ENCODE data around the gene ANKRD65.
"Not testable (repeated sequence)": the region's sequence is repeated elsewhere in the genome, so short reads cannot be mapped to it uniquely, and the experiment has no call there.

GRCh38 chr1:1417396-1417795, 3.7 kb downstream of the ANKRD65 start:
- not testable (repeated sequence) for TF ChIP-seq CTCF (conservative IDR thresholded peaks at IDR 0.05; ENCODE audit: low read depth, low read length); EZH2 (IDR thresholded peaks at IDR 0.05; ENCODE audit: borderline replicate concordance, low read depth, low read length, poor library complexity, severe bottlenecking)
